Endometrial microvascular endothelial cells (primary cell): ENCODE data around the gene ZSCAN21. TPM values are rescaled to one million over a fixed set of nuclear protein-coding genes. Genes with fewer than 3 reads are reported as not detected.

Experiments
- in situ Hi-C: cut with HindIII; loops from 2 replicates; pipeline ENCODE4 v1.10.0; 2017; ENCODE audit warnings: low sequenced_read_pairs, low pct_unique_long_range_greater_than_20kb; ENCODE audit errors: inconsistent ontology term
- total RNA-seq: library from RNA; depleted of rRNA; stranded (reverse); fragments of >200 nt; gene quantifications from one replicate; pipeline ENCODE4 v1.2.3, GENCODE V29; 2015; ENCODE audit errors: inconsistent ontology term

Gene ZSCAN21
- total RNA-seq, 1 donor from 2014 or later: 6.0 TPM

DNA sequence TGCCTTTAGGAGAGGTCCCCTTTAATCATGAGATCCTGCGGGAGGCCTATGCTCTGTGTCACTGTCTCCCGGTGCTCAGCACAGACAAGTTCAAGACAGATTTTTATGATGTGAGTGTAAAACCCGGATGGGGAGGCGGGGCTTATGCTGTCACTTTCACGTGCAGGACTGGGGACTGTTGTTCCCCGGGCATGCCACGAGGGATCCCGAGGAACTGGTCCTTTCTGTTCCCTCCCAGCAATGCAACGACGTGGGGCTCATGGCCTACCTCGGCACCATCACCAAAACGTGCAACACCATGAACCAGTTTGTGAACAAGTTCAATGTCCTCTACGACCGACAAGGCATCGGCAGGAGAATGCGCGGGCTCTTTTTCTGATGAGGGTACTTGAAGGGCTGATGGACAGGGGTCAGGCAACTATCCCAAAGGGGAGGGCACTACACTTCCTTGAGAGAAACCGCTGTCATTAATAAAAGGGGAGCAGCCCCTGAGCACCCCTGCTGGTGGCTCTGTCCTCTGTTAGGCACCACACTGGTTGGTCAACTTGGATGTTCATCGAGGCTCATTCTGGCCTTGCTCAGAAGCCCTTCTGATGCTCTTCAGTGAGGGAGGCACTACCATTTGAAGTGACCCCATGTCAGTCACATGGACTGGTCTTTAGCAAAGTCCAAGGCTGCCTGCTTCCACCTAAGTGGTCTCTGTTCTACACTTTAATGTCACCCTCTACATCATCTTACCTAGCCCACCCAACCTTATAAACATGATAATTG is 42.0 kb downstream of the ZSCAN21 start:
- in situ Hi-C loops: no loop called here

DNA sequence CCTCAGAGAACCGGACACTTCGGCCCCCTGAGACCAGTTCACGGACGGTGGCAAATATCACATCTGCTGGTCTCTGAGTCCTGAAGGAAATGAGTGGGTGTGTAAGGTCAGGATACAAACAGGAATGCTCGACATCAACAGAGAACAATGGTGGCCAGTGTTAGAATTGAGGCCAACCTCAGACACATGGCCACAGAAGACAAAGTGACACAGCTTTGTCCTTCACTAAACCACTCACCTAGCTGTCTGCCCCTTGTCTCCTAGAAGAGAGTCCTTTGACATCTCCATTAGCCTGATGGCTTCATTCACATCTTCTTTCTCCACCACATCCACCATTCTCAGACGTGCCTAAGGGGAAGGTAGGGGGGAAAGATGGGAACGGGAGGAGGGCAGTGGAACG is 43.5 kb downstream of the ZSCAN21 start:
- in situ Hi-C loops: no loop called here

DNA sequence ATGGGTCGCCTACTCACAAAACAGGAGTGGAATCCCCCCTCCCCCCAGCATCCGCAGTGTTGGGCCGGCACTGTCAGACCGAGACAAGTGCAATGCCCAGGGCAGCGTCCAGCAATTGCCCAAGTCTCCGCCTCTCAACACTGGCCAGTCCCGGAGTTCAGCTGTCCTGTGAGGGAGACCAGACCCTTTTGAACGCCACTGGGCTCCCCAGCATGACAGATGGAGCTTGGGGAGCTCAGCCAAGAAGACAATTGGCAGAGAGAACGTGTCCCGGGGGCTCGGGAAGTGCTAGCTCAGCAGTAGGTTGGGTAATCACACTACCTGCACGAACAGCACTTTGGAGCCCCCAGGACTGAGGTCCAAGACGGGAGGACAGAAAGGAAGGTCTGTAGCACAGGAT is 43.9 kb downstream of the ZSCAN21 start:
- in situ Hi-C loops: no loop called here

DNA sequence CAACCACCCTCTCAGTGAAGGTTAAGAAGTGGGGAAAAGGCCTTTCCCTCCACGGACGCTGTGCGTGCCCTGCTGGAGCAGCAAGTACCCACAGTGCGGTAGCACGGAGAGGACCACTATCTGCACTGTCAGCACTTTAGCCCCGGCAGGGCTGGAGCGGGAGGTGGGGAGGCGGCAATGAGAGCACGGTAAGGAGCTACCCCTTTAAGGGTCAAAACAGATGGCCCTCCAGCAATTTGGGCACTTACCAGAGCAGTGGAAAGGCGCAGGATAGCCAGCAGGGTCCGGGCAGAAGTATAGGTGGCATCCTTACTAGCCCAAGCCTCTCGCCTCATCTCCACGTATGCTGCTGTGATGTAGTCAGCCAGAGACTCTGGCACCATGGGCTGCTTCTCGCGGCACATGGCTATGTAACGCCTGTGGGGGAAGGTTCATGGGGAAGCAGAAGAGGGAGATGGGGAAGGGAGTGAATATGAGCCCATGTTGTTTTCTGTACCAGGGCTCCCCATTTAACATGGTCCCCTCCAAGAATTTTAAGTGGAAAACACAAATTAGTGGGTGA is 44.4 kb downstream of the ZSCAN21 start:
- in situ Hi-C loops: no loop called here

DNA sequence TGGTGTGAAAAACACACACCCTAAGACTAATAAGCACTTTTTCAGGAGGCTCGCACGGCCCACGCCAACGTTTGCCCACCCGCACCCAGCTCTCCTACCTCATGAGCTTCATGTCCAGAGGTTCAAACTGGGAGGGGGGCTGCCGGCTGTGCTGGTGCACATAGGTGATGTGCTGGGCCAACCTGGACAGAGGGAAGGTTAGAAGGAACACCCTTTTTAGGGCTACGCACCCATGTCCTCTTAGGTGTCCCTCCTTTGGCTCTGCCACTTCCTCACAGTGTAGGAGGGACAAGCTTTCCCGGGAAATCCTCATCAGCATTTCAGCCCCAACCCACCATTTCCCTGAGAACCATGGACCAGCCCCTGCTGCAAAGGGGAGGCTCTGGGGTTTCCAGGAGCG is 45.7 kb downstream of the ZSCAN21 start:
- in situ Hi-C loops: no loop called here

DNA sequence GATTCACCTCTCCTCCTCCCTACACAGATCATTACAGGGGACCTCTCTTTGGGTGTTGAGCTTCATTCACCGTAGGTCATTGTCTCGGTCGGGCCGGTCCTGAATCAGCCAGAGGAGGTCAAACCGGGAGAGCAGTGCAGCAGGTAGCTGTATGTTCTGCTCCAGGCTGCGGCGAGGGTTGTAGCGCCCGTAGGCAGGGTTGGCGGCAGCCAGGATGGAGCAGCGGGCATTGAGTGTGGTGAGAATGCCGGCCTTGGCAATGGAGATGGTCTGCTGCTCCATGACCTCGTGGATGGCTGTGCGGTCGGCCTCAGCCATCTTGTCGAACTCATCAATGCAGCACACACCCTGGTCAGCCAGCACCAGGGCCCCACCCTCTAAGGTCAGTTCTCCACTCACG is 46.1 kb downstream of the ZSCAN21 start:
- in situ Hi-C loops: no loop called here

DNA sequence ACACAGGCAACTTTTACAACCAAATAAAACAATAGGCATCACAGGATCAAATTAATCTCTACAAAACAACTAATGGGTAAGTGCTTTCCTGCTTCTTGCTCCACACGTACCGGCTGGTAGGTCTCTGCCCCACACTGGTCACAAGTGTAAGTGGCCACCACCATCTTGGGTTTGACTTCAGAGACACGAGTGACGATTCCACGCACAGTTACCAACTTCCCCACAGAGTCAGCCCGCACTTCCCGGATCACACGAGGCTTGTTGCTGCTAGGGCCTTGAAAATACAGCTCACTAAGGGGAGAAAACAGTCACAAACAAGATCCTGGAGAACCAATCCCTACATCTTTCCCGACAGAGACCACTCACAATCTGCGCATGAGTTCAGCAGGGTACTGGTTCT is 49.3 kb downstream of the ZSCAN21 start:
- in situ Hi-C loops: no loop called here

DNA sequence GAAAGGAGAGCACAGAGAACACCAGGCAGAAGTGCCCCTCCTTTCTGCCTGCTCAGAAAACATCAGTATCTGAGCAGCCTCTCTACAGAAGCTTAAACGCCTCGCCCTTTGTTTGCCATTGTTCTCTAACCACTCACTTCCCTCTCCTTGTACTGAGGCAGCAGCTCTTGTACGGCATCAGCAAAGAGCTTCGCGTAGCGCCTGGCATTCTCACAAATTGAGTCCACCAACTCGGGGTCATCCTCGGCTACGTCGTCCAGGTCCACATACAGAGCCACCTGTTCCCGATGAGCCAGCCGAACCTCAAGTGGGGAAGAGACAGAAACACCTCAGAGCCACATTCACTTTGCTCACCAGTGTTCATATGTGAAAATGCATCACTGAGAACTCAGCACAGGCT is 49.9 kb downstream of the ZSCAN21 start:
- in situ Hi-C loops: no loop called here

DNA sequence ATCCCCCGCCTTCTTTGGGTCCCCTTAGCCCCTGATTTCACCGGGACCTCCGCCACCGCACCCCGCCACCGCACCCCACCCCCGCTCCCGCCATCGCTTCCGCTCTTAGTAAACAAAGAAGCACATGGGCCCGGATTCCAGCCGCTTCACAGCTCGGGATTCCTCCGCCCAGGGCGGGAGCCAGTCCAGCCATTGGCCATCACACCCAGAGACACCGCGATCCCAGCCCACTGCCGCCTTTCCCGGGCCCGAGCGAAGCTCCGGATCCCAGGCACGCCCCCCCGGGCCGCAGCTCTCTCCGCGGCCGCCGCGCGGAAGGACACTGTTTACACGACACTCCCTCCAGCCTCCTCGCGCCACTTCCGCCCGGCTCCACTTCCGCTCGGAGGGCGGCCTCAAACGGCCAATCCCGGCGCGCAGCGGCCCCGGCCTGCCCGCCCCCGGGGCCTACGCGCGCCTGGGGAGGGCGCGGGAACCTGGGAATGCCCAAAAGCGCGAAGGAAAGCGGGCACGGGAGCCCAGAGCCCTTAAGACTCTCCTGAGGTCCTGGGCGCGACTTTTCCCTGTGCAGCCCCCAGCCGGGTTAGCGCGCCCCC is 50.9 kb downstream of the ZSCAN21 start:
- in situ Hi-C loops: no loop called here

DNA sequence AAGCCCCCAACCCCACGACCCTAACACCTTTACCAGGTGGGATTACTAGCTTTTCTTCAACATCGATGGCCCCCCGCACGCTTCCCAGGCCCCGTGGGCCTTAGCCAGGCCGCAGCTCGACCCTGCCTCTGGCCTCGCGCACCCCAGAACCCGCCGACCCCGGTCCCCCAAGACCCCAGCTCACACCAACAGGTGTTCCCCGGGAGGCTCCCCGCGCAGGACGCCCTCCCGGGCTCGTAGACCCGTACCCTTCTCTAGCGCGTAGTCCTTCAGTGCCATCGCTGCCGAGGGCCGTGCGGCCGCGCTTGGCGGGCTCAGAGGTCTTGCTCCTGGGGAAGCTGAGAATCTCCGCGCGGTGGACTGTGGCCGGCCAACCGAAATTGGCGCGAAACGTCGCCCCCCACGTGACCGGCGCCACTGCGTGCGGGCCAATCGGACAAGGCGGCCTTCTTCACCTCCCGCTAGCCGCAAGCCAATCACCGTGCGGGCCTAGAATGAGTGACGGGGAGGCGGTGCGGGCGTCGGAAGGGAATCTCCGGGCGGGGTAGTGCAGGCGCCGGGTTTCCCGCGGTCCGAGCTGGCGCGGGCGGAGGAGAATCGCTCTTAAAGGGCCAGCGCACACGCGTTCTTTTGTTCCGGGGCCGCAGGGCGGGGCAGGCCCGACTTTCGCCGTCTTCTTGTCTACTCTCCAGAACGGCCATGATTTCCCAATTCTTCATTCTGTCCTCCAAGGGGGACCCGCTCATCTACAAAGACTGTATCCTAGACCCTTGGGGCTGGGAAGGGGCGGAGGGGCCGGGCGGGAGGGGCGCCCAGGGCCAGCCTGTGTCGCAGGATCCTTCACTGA is 51.7 kb downstream of the ZSCAN21 start, which contains the start of the genes AP4M1 and MCM7:
Gene AP4M1, plus strand, starts transcription at position 628 of the 847 bp plus-strand sequence. Its CDS starts 72 bp downstream, at position 700.
Gene MCM7, minus strand, starts transcription at position 382 of the 847 bp plus-strand sequence. Its CDS starts 103 bp downstream, at position 279.
- in situ Hi-C loops: no loop called here

DNA sequence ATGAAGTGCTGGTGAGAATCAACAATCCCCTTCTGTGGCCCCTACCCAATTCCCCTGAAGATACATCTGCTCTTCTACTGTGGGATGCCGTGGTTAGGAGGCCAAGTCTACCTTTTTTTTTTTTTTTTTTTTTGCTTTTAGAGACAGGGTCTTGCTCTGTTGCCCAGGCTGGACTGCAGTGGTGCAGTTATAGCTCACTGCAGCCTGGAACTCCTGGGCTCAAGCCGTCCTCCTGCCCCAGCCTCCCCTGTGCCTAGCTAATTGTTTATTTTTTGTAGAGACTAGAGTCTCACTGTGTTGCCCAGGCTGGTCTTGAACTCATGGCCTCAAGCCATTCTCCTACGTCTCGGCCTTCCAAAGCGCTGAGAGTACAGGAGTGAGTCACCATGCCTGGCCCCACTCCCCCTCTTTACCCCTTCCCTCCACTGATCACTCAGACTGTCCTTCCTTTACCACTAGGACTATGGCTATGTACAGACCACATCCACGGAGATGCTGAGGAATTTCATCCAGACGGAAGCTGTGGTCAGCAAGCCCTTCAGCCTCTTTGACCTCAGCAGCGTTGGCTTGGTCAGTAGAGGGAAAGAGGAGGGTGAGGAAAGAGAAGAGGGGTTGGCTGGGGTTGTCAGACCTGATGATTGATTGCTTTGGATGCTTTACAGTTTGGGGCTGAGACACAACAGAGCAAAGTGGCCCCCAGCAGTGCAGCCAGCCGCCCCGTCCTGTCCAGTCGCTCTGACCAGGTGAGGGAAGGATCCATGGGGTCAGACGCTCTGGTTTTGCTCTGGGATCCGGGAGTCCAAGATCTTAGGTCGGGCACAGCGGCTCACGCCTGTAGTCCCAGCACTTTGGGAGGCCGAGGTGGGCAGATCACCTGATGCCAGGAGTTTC is 53.6 kb downstream of the ZSCAN21 start:
- in situ Hi-C loops: no loop called here

DNA sequence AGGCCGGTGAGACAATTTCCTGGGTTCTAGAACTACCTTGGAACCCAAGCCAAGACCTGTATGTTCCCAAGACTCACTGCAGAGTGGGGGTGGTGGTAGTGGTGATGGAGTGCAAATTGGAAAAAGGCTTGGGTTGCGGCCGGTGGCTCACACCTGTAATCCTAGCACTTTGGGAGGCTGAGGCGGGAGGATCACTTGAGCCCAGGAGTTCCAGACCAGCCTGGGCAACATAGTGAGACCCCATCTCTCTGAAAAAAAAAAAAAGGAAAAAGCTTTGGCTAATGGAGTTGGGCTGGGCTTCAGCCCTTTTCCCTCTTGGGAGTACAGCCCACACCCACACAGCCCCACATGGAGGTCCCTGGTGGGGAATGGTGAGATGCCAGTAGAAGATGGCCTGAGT is 56.0 kb downstream of the ZSCAN21 start:
- in situ Hi-C loops: no loop called here

DNA sequence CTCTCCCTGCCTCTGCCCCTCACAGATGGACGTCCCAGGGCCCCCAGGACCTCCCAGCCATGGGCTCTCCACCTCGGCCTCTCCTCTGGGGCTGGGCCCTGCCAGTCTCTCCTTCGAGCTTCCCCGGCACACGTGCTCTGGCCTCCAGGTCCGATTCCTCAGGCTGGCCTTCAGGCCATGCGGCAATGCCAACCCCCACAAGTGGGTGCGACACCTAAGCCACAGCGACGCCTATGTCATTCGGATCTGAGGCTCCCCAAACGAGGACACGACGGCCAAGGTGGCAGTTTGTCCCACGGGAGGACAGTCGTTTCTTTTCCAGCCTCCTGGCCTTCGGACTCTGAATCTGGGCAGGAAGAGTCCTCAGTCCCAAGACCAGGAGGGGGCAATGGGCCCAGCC is 57.1 kb downstream of the ZSCAN21 start:
- in situ Hi-C loops: no loop called here

DNA sequence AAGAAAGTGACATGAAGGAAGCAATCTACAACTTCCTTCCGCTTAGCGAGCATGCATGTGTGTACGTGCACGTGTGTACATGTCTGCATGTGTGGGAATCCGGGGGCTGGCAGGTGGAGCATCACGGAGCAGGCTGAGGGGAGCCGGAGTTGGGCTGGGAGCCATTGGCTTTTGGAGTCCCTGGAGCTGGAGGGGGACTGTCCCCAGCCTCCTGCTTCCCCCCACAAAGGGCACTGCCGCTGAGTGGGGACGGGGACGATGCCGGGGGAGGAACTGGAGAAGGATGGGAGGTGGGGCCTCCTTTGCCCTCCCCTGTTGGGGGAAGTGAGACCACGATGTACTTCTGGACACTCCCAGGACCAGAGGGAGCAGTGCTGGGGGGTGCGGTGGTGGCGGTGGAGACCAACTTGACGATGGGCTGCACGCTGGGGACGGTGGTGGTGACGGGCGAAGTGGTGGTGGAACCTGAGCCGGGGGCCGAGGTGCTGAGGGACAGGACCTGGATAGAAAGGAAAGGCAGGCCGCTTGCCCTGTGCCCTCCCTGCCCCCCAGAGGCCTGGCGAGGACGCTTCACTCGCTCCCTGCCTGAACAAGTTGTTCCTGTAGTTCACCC is 57.7 kb downstream of the ZSCAN21 start:
- in situ Hi-C loops: no loop called here

DNA sequence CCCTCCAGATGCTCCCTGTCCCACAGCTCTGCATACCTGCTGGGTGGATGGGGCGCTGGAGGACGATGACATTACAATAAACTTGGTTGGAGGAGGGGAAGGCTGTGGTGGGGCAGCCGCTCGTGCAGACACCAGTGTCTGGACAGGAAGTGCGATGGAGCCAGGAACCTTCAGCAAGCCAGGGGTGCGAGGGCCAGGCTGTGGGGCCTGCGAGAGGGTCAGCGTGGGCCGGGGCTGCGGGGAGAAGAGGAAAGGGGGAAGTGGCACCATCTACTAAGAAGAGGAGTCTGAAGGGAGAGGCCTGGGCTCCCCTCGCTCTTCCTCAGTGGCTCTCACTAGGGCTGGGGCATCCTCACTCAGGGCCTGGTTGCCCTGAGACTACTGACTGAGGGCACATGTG is 58.3 kb downstream of the ZSCAN21 start:
- in situ Hi-C loops: no loop called here

DNA sequence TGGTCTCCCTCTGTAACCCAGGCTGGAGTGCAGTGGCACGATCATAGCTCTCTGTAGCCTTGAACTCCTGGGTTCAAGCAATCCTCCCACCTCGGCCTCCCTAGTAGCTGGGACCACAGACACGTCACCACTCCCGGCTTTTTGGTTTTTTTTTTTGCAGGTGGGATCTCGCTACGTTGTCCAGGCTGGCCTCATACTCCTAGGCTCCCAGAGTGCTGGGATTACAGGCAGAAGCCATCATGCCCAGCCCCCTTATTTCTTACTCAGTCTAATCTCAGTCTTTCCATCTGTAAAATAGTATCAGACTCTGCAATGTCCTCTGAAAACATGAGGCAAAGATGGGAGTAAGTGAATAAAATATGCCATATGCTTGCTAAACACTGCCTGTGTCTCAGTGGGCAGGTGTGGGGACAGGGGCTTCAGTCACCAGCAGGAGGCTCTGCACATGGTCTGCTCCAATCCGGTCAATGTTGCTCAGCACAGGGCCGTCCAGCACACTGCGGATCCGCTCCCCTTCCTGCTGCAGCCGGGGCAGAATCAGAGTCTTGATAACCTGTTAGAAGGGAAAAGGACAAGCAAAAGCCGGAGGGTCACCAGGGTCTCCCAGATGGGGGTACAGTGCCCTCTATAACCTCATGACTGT is 60.1 kb downstream of the ZSCAN21 start:
- in situ Hi-C loops: no loop called here

DNA sequence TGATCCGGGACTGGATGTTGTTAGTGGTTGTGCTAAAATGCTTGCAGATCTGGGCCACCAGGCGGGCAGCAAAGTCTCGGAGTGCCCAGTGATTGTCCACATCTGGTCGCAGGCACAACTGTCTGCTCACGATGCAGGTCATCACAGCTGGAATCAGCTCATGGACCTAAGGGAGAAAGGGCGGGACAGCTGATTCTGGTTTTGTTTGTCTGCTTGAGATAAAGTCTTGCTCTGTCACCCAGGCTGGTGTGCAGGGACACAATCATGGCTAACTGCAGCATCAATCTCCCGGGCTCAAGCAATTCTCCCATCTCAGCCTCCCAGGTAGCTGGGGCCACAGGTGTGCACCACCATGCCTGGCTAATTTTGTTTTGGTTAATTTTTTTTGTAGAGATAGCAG is 61.6 kb downstream of the ZSCAN21 start:
- in situ Hi-C loops: no loop called here

DNA sequence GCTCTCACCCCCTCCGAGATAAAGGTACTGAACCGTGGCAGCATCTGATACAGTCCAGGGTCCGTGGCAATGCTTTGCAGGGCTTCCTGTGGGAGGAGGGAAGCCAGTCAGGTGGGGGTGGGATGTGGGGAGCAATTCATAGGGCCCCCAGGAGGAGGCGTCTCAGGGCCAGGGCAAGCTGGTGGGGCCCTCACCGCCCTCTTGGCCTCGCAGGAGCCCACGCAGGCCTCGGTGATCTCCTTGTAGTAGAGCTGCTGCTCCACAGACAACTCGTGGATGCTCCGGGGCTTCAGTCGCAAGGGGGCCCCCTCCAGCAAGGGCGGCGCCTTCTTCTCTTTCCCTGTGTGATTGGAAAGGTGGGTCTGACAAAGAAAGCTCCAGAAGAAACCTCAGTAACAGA is 62.3 kb downstream of the ZSCAN21 start:
- in situ Hi-C loops: no loop called here
